HG03039 (cell line): Measurements from ENCODE around the gene PPIC.
"Not testable (repeated sequence)": the region's sequence is repeated elsewhere in the genome, so short reads cannot be mapped to it uniquely, and the experiment has no call there.

ENCODE experiments used
- ATAC-seq: cut with Tn5 transposase; IDR thresholded peaks from one replicate; pipeline ENCODE4 v1.9.1; 2021; ENCODE audit warnings: mild to moderate bottlenecking, moderate library complexity; ENCODE audit not compliant: unreplicated experiment

PPIC gene

GRCh38 chr5:123012321-123012720 is 24.2 kb downstream of the PPIC start:
- no peak for ATAC-seq

GRCh38 chr5:123007754-123008153 is 28.8 kb downstream of the PPIC start:
- ATAC-seq, result no peak

- no peak for ATAC-seq
These were observed 29.3 kb downstream of the PPIC start for GRCh38 chr5:123007182-123007581.

- ATAC-seq, result no peak
These were observed 34.7 kb downstream of the PPIC start for GRCh38 chr5:123001808-123002207.

GRCh38 chr5:123000731-123001130 is 35.8 kb downstream of the PPIC start:
- no peak for ATAC-seq

- peak; percentile 97 for ATAC-seq
These were observed 36.5 kb downstream of the PPIC start for GRCh38 chr5:122999947-123000563.

- no peak for ATAC-seq
These were observed 39.2 kb downstream of the PPIC start for GRCh38 chr5:122997294-122997693.

GRCh38 chr5:122996091-122996490 is 40.4 kb downstream of the PPIC start:
- no peak for ATAC-seq

- ATAC-seq, result peak; percentile 96
These were observed 50.4 kb downstream of the PPIC start for GRCh38 chr5:122985954-122986721.

GRCh38 chr5:122985006-122985700 is 51.4 kb downstream of the PPIC start:
- no peak for ATAC-seq

GRCh38 chr5:122984425-122984824 is 52.1 kb downstream of the PPIC start:
- ATAC-seq, result peak; percentile 32

GRCh38 chr5:122982376-122982775 is 54.1 kb downstream of the PPIC start:
- no peak for ATAC-seq

- no peak for ATAC-seq
These were observed 54.7 kb downstream of the PPIC start for GRCh38 chr5:122981846-122982245.

GRCh38 chr5:122978644-122979297 is 57.8 kb downstream of the PPIC start:
- ATAC-seq, result no peak

- ATAC-seq, result no peak
These were observed 58.5 kb downstream of the PPIC start for GRCh38 chr5:122978068-122978467.

GRCh38 chr5:122977319-122977718 is 59.2 kb downstream of the PPIC start:
- no peak for ATAC-seq

- ATAC-seq, result not testable (repeated sequence)
These were observed 62.3 kb downstream of the PPIC start for GRCh38 chr5:122974251-122974650.

GRCh38 chr5:122973759-122974158 is 62.8 kb downstream of the PPIC start:
- not testable (repeated sequence) for ATAC-seq
